RWPE2 (cell line): ENCODE results near the gene GREB1L.

Experiments used
- ATAC-seq: fragments of 200-7000 bp; cut with Tn5 transposase; 3 replicates; pipeline ENCODE4 v1.9.1; 2021; ENCODE audit warnings: low read depth
- DNase-seq: peaks from one replicate; pipeline ENCODE4 v3.0.0-alpha.2; 2020; ENCODE audit warnings: low spot score
- H3K27ac ChIP-seq: fragments of 450-650 bp; 2 replicates; pipeline ENCODE4 v1.5.1; 2017; ENCODE audit warnings: mild to moderate bottlenecking; ENCODE audit not compliant: poor library complexity, severe bottlenecking
- H3K27me3 ChIP-seq: fragments of 250-450 bp; sonication (Bioruptor Pico); 2 replicates; pipeline ENCODE4 v1.5.1; 2021; ENCODE audit warnings: mild to moderate bottlenecking, moderate library complexity; ENCODE audit not compliant: insufficient read depth, poor library complexity, severe bottlenecking
- H3K36me3 ChIP-seq: fragments of 250-450 bp; sonication (Bioruptor Pico); 2 replicates; pipeline ENCODE4 v1.5.1; 2020; ENCODE audit warnings: low read depth, mild to moderate bottlenecking, moderate library complexity
- H3K4me1 ChIP-seq: fragments of 250-450 bp; sonication (Bioruptor Pico); 2 replicates; pipeline ENCODE4 v1.5.1; 2021; ENCODE audit warnings: mild to moderate bottlenecking, moderate library complexity; ENCODE audit not compliant: insufficient read depth, poor library complexity, severe bottlenecking
- H3K4me3 ChIP-seq: fragments of 250-450 bp; sonication (Bioruptor Pico); 2 replicates; pipeline ENCODE4 v1.5.1; 2021; ENCODE audit warnings: mild to moderate bottlenecking, moderate library complexity; ENCODE audit not compliant: severe bottlenecking
- H3K9me3 ChIP-seq: fragments of 250-450 bp; sonication (Bioruptor Pico); 2 replicates; pipeline ENCODE4 v1.5.1; 2021; ENCODE audit warnings: mild to moderate bottlenecking, moderate library complexity; ENCODE audit not compliant: severe bottlenecking
- CTCF ChIP-seq: fragments of 450-650 bp; IDR thresholded peaks from one replicate; pipeline ENCODE4 v1.5.1; 2017; ENCODE audit warnings: mild to moderate bottlenecking, moderate library complexity; ENCODE audit not compliant: poor library complexity, severe bottlenecking

Gene GREB1L

DNA sequence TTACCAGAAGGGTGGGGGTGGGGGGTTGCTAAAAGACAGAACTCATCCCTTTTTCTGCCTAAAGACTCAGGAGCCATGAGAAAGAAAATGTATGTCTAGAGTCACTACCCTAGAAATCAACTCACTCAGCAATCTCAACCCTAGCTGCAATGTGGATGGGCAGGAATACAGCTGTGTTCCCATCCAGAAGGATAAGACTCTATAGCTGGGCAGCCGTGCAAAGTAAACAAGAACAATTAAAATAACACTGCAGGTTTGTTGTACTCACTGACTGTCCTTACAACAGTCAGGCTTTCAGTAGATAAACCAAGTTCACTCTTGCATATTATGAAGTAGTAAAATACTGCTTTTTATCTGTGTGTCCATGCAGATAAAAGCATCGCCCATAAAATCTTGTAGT, 284.4 kb downstream of the GREB1L start:
- ATAC-seq (no peak), DNase-seq (no peak)
- Histone ChIP-seq H3K9me3 (no peaks in the 10 kb centered on the region), H3K27ac (no peak overlapping the region), H3K4me1 (no peaks in the 10 kb centered on the region), H3K36me3 (peaks cover 67% of the 10 kb centered on the region), H3K4me3 (no peak overlapping the region), H3K27me3 (no peaks in the 10 kb centered on the region)
- TF ChIP-seq CTCF, result no peak

- H3K9me3 ChIP-seq, result no peaks in the 10 kb centered on the region
- ATAC-seq, result no peak
- no peak for TF ChIP-seq CTCF
- no peak overlapping the region for H3K4me3 ChIP-seq
- no peaks in the 10 kb centered on the region for H3K4me1 ChIP-seq
- H3K27ac ChIP-seq, result no peak overlapping the region
- DNase-seq, result no peak
- H3K27me3 ChIP-seq, result no peaks in the 10 kb centered on the region
- H3K36me3 ChIP-seq, result peaks cover 87% of the 10 kb centered on the region
Measured at GRCh38 chr18:21534327-21534726, 292.3 kb downstream of the GREB1L start.

DNA sequence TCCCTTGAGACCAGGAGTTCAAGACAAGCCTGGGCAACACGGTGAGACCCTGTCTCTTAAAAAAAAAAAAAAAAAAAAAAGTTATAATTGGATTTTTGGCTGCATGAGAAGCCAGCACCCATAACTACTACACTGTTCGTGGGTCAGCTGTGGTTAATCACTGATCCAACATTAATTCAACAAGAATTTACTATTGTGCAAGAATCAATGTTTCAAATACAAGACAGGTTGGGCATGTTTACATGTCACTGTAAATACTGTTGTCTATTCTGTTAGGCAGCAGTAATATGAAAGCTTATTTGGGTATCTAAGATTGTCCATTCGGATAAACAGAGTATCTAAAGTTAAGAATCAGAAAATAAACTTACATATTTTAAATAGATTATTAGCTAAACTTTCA, 296.2 kb downstream of the GREB1L start:
- Histone ChIP-seq H3K4me3 (no peak overlapping the region), H3K9me3 (no peaks in the 10 kb centered on the region), H3K27me3 (no peaks in the 10 kb centered on the region), H3K4me1 (no peaks in the 10 kb centered on the region), H3K36me3 (peaks cover 83% of the 10 kb centered on the region), H3K27ac (no peak overlapping the region)
- DNase-seq, result no peak
- no peak for ATAC-seq
- TF ChIP-seq CTCF, result no peak

DNA sequence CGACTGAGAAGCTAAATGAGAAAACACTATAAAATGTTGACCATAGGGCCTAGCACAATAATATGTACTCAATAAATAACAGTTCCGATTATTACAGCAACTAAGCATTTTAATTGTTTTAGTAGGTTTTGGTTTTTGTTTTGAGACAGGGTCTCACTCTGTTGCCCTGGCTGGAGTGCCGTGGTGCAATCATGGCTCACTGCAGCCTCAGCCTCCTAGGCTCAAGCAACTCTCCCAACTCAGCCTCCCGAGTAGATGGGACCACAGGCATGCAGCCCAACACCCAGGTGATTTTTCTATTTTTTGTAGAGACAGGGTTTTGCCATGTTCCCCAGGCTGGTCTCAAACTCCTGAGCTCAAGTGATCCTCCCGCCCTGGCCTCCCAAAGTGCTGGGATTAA, 304.4 kb downstream of the GREB1L start:
- Histone ChIP-seq H3K4me1 (no peaks in the 10 kb centered on the region), H3K27ac (no peak overlapping the region), H3K9me3 (no peaks in the 10 kb centered on the region), H3K27me3 (no peaks in the 10 kb centered on the region), H3K36me3 (peaks cover 47% of the 10 kb centered on the region), H3K4me3 (no peak overlapping the region)
- ATAC-seq (no peak), DNase-seq (no peak)
- TF ChIP-seq CTCF, result no peak

GRCh38 chr18:21548647-21549046, 306.6 kb downstream of the GREB1L start:
- no peak for TF ChIP-seq CTCF
- Histone ChIP-seq H3K36me3 (peaks cover 44% of the 10 kb centered on the region), H3K4me1 (no peaks in the 10 kb centered on the region), H3K27ac (no peak overlapping the region), H3K9me3 (no peaks in the 10 kb centered on the region), H3K4me3 (no peak overlapping the region), H3K27me3 (no peaks in the 10 kb centered on the region)
- no peak for DNase-seq
- no peak for ATAC-seq
